DND-41 (cell line): ENCODE data around the gene ELMO2.

Experiments
- ATAC-seq: fragments of 200-7000 bp; cut with Tn5 transposase; 3 replicates; pipeline ENCODE4 v1.9.1; 2021; ENCODE audit warnings: low read depth; ENCODE audit not compliant: insufficient read depth
- DNase-seq: peaks from one replicate; pipeline ENCODE4 v3.0.0-alpha.2; 2020
- H2AFZ ChIP-seq: 2 replicates; pipeline ENCODE4 v1.6.0; 2012; ENCODE audit warnings: low read depth, low read length
- H3K27ac ChIP-seq: 2 replicates; pipeline ENCODE4 v1.5.1; 2012; ENCODE audit warnings: low read length, inconsistent platforms
- H3K27me3 ChIP-seq: fragments of 200-600 bp; sonication (generic); 2 replicates; pipeline ENCODE4 v1.6.0; 2012; ENCODE audit warnings: low read length, mild to moderate bottlenecking, inconsistent platforms; ENCODE audit not compliant: insufficient read depth, poor library complexity
- H3K36me3 ChIP-seq: 2 replicates; pipeline ENCODE4 v1.5.1; 2012; ENCODE audit warnings: low read length, inconsistent platforms; ENCODE audit not compliant: insufficient read depth
- H3K4me1 ChIP-seq: 2 replicates; pipeline ENCODE4 v1.5.1; 2012; ENCODE audit warnings: mild to moderate bottlenecking, low read length; ENCODE audit not compliant: insufficient read depth
- H3K4me2 ChIP-seq: 2 replicates; pipeline ENCODE4 v1.6.0; 2012; ENCODE audit warnings: mild to moderate bottlenecking, moderate library complexity, low read length, inconsistent platforms; ENCODE audit not compliant: insufficient read depth
- H3K4me3 ChIP-seq, 2 experiments: fragments of 200-600 bp in 1 of 2; shearing (Covaris generic) in 1 of 2; 2 replicates each; pipeline ENCODE4 v1.5.1; 2012 to 2016; ENCODE audit warnings: inconsistent platforms in 2 of 2, low read length in 2 of 2, mild to moderate bottlenecking in 2 of 2, low read depth in 1 of 2, moderate library complexity in 1 of 2
- H3K79me2 ChIP-seq: 2 replicates; pipeline ENCODE4 v1.6.0; 2012; ENCODE audit warnings: low read length, inconsistent platforms; ENCODE audit not compliant: insufficient read depth
- H3K9ac ChIP-seq: 2 replicates; pipeline ENCODE4 v1.6.0; 2012; ENCODE audit warnings: low read depth, mild to moderate bottlenecking, inconsistent platforms, low read length, moderate library complexity
- H3K9me3 ChIP-seq: 2 replicates; pipeline ENCODE4 v1.5.1; 2012; ENCODE audit warnings: low read length, moderate library complexity, mild to moderate bottlenecking, inconsistent platforms; ENCODE audit not compliant: insufficient read depth, severe bottlenecking
- H4K20me1 ChIP-seq: 2 replicates; pipeline ENCODE4 v1.6.0; 2012; ENCODE audit warnings: low read length; ENCODE audit not compliant: insufficient read depth
- EZH2 ChIP-seq: IDR thresholded peaks from 3 replicates; pipeline ENCODE4 v1.6.1; 2012; ENCODE audit warnings: borderline replicate concordance, low read depth, mild to moderate bottlenecking, moderate library complexity, low read length, inconsistent platforms; ENCODE audit not compliant: severe bottlenecking
- TF ChIP-seq, protein P1 (sequence below): IDR thresholded peaks from 2 replicates; pipeline ENCODE4 v1.5.1; 2012; ENCODE audit warnings: borderline replicate concordance, low read length, moderate library complexity, mild to moderate bottlenecking; ENCODE audit not compliant: poor library complexity, severe bottlenecking; ENCODE audit errors: extremely low read depth

Gene ELMO2

DNA sequence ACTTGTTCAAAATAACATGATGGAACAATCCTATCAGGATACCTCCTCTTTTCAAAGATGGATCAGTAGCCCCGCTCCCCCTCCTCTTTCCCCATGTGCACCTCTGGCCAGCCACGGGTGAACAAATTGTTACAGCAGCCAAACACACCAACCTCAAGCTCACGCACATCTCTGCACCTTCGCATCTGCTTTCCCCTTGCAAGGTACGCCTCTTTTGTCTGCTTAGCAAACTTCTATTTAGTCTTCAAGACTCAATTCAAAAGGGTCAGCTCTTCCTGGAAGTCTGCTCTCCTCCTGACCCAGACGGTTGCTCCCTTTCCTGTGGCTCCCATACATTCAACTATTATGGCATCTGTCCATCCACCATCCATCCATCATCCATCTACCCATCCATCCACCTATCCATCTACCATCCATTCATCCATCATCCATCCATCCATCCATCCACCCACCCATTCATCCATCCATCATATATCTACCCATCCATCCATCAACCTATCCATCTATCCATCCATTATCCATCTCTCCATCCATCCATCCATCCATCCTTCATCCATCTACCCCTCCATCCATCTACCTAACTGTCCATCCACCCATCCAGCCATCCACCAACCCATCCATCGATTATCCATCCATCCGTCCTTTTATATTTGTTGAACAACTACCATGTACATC is 61.8 kb downstream of the ELMO2 start:
- Histone ChIP-seq H3K9ac (no peak overlapping the region), H3K9me3 (no peaks in the 10 kb centered on the region), H3K4me3 (no peak overlapping the region), H3K36me3 (peaks cover 17% of the 10 kb centered on the region), H3K4me2 (no peak overlapping the region), H3K27me3 (peaks cover 13% of the 10 kb centered on the region), H3K27ac (no peak overlapping the region), H3K4me1 (no peaks in the 10 kb centered on the region), H2AFZ (no peak overlapping the region), H3K79me2 (no peaks in the 10 kb centered on the region), H4K20me1 (peaks cover 23% of the 10 kb centered on the region; the same call in 1 of the 2 replicates)
- ATAC-seq (no peak), DNase-seq (no peak)
- no peak for TF ChIP-seq EZH2
- TF ChIP-seq, protein P1, sequence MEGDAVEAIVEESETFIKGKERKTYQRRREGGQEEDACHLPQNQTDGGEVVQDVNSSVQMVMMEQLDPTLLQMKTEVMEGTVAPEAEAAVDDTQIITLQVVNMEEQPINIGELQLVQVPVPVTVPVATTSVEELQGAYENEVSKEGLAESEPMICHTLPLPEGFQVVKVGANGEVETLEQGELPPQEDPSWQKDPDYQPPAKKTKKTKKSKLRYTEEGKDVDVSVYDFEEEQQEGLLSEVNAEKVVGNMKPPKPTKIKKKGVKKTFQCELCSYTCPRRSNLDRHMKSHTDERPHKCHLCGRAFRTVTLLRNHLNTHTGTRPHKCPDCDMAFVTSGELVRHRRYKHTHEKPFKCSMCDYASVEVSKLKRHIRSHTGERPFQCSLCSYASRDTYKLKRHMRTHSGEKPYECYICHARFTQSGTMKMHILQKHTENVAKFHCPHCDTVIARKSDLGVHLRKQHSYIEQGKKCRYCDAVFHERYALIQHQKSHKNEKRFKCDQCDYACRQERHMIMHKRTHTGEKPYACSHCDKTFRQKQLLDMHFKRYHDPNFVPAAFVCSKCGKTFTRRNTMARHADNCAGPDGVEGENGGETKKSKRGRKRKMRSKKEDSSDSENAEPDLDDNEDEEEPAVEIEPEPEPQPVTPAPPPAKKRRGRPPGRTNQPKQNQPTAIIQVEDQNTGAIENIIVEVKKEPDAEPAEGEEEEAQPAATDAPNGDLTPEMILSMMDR, result no peak

DNA sequence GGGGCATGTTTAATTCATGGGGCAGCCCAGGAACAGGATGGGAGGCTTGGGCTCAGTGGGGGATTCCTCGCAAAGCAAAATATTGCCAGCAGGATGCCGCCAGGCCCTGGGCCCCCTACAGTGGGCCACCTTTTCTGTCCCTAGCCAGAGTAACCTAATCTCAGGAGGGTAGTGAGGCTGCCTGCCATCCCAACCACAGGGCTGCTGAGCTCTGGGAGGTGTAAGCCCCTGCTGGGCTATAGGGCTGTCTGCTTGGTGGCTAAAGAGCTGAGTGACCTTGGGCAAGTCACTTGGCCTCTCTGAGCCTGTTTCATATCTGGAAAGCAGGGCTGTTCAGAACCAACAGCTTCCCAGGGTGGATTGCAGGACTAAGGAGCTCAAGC is 62.4 kb downstream of the ELMO2 start:
- Histone ChIP-seq H3K27me3 (peaks cover 20% of the 10 kb centered on the region), H4K20me1 (peaks cover 22% of the 10 kb centered on the region; the same call in 1 of the 2 replicates), H3K36me3 (peaks cover 16% of the 10 kb centered on the region), H3K4me3 (no peak overlapping the region), H3K4me2 (no peak overlapping the region), H3K9ac (no peak overlapping the region), H3K27ac (no peak overlapping the region), H3K4me1 (no peaks in the 10 kb centered on the region), H2AFZ (no peak overlapping the region), H3K79me2 (no peaks in the 10 kb centered on the region), H3K9me3 (no peaks in the 10 kb centered on the region)
- TF ChIP-seq, protein P1, result no peak
- TF ChIP-seq EZH2, result no peak
- DNase-seq (no peak), ATAC-seq (no peak)

DNA sequence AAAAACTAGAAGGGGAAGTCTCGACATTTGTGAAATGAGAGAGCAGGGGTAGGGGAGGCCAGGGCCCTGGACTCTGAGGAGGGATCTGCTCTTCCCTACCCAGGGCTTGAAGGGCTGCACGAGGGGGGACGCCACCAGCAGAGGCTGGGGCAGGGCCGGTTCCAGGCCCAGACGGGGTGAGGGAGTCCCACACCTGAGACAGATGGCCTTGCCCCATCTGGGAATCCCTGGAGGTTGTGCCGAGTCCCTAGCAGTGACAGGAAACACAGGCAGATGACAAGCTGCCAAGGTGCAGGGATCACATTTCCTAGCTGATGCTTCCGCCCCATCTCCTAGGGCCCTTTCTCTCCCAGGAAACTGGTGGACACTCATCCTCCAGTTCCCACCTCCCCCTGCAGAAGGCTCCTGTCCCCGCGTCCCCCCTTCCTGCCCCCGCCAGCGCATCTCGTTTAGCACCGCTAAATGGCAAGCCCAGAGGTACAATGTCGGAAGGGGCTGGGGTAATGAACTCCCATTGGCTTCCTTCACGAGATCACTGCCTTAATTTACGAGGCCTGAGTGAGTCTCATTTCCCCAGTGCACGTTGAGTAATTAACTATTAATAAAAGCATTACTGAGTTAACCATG is 63.0 kb downstream of the ELMO2 start:
- DNase-seq (no peak), ATAC-seq (no peak)
- Histone ChIP-seq H3K79me2 (no peaks in the 10 kb centered on the region), H3K9ac (no peak overlapping the region), H3K4me2 (no peak overlapping the region), H3K27ac (no peak overlapping the region), H3K4me1 (no peaks in the 10 kb centered on the region), H3K4me3 (no peak overlapping the region), H3K9me3 (no peaks in the 10 kb centered on the region), H3K36me3 (peaks cover 12% of the 10 kb centered on the region), H3K27me3 (peaks cover 23% of the 10 kb centered on the region), H4K20me1 (peaks cover 17% of the 10 kb centered on the region; the same call in 1 of the 2 replicates), H2AFZ (no peak overlapping the region)
- no peak for TF ChIP-seq EZH2
- TF ChIP-seq, protein P1, result no peak
